HL-60 (cell line): ENCODE measurements around the gene SLC9A3.

Source experiments
- DNase-seq, 2 experiments: peaks; one replicate each; pipeline ENCODE4 v3.0.0-alpha.2; 2010 to 2020; ENCODE audit warnings: low read depth in 1 of 2, low spot score in 1 of 2
- H3K27ac ChIP-seq: fragments of 250-450 bp; sonication (Bioruptor Pico); replicated peaks from 2 replicates; pipeline ENCODE4 v1.5.1; 2020; ENCODE audit warnings: mild to moderate bottlenecking, moderate library complexity
- H3K27me3 ChIP-seq: fragments of 250-450 bp; sonication (Bioruptor Pico); 2 replicates; pipeline ENCODE4 v1.5.1; 2021; ENCODE audit warnings: mild to moderate bottlenecking, moderate library complexity; ENCODE audit not compliant: insufficient read depth, poor library complexity, severe bottlenecking
- H3K4me3 ChIP-seq: replicated peaks from 2 replicates; pipeline ENCODE4 v1.5.1; 2011; ENCODE audit warnings: mild to moderate bottlenecking, control low read depth, low read length; ENCODE audit not compliant: insufficient read depth
- GABPA ChIP-seq: IDR thresholded peaks from 2 replicates; pipeline ENCODE4 v1.6.1; 2012; ENCODE audit warnings: low read depth
- POLR2AphosphoS5 ChIP-seq: IDR thresholded peaks from 2 replicates; pipeline ENCODE4 v1.6.1; 2012; ENCODE audit warnings: low read depth
- SPI1 ChIP-seq: IDR thresholded peaks from 2 replicates; pipeline ENCODE4 v1.6.1; 2012; ENCODE audit warnings: low read depth, mild to moderate bottlenecking, borderline replicate concordance
- TF ChIP-seq, protein P1 (sequence below): IDR thresholded peaks from one replicate; pipeline ENCODE4 v1.5.1; 2011; ENCODE audit warnings: low read length, control low read depth, inconsistent platforms; ENCODE audit not compliant: insufficient read depth
- TF ChIP-seq, protein P2 (sequence below): IDR thresholded peaks from 2 replicates; pipeline ENCODE4 v1.6.1; 2012; ENCODE audit warnings: low read depth; ENCODE audit not compliant: insufficient replicate concordance

Gene SLC9A3

DNA sequence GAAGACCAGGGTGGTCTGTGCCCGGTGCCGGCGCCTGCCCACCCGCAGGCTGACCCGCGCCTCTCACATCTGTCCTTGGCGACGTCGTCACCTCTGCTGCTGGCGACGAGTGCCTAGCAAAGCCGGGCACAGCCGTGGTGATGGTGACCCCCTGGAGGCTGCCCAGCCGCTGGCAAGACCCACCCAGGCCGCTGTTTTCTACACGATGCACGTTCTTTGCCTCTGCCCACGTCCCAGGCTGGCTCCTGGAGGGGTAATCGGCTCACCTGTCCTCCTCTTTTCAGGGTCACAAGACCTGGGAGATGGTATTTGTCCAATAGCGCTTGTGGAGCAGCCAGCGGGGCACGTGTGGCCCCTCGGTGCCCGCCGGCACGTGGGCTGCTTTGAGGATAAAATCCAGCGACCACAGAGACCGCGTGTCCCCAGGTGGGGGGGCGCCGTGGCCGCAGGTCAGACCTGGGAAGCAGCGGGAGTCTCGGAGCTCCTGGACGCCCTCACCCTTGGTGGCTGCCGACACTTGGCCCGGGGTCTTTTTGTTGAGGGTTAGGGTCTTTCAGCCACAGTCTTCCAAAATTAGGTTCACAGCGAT is 29.5 kb downstream of the SLC9A3 start:
- H3K27me3 ChIP-seq = peaks cover 4% of the 10 kb centered on the region
- H3K27ac ChIP-seq = no peak overlapping the region
- no peak overlapping the region for H3K4me3 ChIP-seq
- no peak for DNase-seq
- TF ChIP-seq, protein P1, sequence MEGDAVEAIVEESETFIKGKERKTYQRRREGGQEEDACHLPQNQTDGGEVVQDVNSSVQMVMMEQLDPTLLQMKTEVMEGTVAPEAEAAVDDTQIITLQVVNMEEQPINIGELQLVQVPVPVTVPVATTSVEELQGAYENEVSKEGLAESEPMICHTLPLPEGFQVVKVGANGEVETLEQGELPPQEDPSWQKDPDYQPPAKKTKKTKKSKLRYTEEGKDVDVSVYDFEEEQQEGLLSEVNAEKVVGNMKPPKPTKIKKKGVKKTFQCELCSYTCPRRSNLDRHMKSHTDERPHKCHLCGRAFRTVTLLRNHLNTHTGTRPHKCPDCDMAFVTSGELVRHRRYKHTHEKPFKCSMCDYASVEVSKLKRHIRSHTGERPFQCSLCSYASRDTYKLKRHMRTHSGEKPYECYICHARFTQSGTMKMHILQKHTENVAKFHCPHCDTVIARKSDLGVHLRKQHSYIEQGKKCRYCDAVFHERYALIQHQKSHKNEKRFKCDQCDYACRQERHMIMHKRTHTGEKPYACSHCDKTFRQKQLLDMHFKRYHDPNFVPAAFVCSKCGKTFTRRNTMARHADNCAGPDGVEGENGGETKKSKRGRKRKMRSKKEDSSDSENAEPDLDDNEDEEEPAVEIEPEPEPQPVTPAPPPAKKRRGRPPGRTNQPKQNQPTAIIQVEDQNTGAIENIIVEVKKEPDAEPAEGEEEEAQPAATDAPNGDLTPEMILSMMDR = no peak
- TF ChIP-seq GABPA = no peak
- no peak for TF ChIP-seq SPI1
- TF ChIP-seq, protein P2, sequence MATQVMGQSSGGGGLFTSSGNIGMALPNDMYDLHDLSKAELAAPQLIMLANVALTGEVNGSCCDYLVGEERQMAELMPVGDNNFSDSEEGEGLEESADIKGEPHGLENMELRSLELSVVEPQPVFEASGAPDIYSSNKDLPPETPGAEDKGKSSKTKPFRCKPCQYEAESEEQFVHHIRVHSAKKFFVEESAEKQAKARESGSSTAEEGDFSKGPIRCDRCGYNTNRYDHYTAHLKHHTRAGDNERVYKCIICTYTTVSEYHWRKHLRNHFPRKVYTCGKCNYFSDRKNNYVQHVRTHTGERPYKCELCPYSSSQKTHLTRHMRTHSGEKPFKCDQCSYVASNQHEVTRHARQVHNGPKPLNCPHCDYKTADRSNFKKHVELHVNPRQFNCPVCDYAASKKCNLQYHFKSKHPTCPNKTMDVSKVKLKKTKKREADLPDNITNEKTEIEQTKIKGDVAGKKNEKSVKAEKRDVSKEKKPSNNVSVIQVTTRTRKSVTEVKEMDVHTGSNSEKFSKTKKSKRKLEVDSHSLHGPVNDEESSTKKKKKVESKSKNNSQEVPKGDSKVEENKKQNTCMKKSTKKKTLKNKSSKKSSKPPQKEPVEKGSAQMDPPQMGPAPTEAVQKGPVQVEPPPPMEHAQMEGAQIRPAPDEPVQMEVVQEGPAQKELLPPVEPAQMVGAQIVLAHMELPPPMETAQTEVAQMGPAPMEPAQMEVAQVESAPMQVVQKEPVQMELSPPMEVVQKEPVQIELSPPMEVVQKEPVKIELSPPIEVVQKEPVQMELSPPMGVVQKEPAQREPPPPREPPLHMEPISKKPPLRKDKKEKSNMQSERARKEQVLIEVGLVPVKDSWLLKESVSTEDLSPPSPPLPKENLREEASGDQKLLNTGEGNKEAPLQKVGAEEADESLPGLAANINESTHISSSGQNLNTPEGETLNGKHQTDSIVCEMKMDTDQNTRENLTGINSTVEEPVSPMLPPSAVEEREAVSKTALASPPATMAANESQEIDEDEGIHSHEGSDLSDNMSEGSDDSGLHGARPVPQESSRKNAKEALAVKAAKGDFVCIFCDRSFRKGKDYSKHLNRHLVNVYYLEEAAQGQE = no peak
- TF ChIP-seq POLR2AphosphoS5 = no peak

GRCh38 chr5:493758-494157 is 30.5 kb downstream of the SLC9A3 start:
- no peak overlapping the region for H3K4me3 ChIP-seq
- H3K27me3 ChIP-seq = peaks cover 4% of the 10 kb centered on the region
- DNase-seq = no peak
- TF ChIP-seq SPI1 (no peak), POLR2AphosphoS5 (no peak), GABPA (no peak)
- TF ChIP-seq, protein P2 = no peak
- TF ChIP-seq, protein P1 = no peak
- no peak overlapping the region for H3K27ac ChIP-seq

DNA sequence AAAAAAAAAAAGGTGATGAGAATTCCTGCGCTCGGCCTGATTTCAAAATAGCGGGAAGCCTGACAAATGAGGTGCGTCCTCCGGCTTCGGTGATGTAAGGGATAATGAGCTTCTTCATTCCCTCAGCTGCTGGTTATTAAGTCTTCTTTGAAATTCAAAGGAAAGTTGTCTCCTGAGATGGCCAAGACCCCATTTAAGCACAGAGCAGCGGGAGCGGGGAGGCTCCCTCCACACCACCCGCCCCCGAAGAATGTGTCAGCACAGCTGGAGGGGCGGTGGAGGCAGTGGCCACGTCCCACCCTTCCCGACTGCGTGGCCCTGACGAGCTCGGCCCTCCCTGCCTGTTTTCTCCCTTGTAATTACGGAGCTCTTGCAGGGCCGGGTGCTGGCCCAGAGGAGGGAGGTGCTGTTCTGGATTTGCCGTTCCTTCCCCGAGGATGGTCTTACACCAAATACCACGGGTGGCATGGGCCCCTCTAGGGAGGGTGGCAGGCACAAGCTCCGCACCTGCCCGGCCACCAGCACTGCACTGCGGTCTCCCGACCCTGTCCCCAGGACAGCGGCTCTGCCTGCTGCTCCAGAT is 31.0 kb downstream of the SLC9A3 start:
- Histone ChIP-seq H3K27ac (no peak overlapping the region), H3K27me3 (peaks cover 4% of the 10 kb centered on the region), H3K4me3 (no peak overlapping the region)
- TF ChIP-seq SPI1 (no peak), GABPA (no peak), POLR2AphosphoS5 (no peak)
- TF ChIP-seq, protein P1 = no peak
- TF ChIP-seq, protein P2 = no peak
- no peak for DNase-seq
